ENCODE measurements around the gene RELB. TPM values are rescaled to one million over a fixed set of nuclear protein-coding genes. Genes with fewer than 3 reads are reported as not detected.

The RELB gene
- total RNA-seq, 1 experiment from 2014 or later, result 15.2 TPM

DNA sequence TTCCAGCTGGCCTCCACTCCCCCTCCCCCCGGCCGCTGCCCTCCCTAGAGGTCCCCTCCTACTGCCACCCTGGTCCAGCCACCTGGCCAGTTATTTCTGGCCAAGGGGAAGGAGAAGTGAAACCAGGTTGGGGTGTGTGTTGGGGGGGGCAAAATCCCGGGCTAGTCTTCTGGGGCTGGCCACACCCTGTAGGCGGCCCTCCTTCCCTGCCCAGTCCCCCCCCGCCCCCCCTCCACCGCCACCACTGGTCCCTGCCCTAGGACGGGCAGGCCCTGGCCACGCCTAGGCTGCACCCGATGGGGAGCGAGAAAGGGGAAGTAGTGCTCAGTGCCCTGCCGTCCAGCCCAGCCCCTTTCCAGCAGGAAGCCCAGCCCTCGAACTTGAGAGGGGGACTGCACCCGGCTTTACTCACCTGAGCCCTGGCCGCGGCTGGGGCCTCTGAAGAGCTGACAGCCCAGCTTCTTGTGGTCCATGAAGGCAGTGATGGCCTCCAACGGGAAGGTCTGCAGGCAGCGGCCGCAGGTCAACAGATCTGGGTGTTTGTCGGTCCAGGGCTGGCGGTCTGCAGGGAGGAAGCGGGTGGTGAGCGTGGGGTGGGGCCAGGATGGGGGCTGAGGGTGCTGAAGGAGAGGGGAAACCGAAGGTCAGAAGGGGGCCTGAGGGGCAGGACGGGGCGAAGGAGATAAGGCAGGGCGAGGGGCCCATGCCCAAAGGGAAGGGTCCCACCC lies 74.2 kb downstream of the RELB start:
- H3K4me3 ChIP-seq (ENCODE audit: low read length), result peak overlapping the region; percentile 89
- H3K36me3 ChIP-seq (ENCODE audit: low read depth, low read length), result no peaks in the 10 kb centered on the region
- BruUV-seq (replicated peaks), result no TSS peak
- H3K79me2 ChIP-seq (ENCODE audit: low read length), result peaks cover 35% of the 10 kb centered on the region
- TF ChIP-seq, protein P1, sequence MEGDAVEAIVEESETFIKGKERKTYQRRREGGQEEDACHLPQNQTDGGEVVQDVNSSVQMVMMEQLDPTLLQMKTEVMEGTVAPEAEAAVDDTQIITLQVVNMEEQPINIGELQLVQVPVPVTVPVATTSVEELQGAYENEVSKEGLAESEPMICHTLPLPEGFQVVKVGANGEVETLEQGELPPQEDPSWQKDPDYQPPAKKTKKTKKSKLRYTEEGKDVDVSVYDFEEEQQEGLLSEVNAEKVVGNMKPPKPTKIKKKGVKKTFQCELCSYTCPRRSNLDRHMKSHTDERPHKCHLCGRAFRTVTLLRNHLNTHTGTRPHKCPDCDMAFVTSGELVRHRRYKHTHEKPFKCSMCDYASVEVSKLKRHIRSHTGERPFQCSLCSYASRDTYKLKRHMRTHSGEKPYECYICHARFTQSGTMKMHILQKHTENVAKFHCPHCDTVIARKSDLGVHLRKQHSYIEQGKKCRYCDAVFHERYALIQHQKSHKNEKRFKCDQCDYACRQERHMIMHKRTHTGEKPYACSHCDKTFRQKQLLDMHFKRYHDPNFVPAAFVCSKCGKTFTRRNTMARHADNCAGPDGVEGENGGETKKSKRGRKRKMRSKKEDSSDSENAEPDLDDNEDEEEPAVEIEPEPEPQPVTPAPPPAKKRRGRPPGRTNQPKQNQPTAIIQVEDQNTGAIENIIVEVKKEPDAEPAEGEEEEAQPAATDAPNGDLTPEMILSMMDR (conservative IDR thresholded peaks at IDR 0.05; ENCODE audit: low read depth, low read length), result no peak
- TF ChIP-seq EZH2 (IDR thresholded peaks at IDR 0.05; ENCODE audit: low read length, unreplicated experiment), result no peak
- H4K20me1 ChIP-seq (ENCODE audit: low read length), result no peaks in the 10 kb centered on the region
- H2AFZ ChIP-seq (ENCODE audit: low read length), result peak overlapping the region; percentile 71; the same call in 1 of the 2 replicates
- intact Hi-C loops (cut with micrococcal nuclease), result no loop called here
- ATAC-seq, result peak; percentile 74
- no peaks in the 10 kb centered on the region for H3K27me3 ChIP-seq (ENCODE audit: low read length)
- H3F3A ChIP-seq (ENCODE audit: low read length, unreplicated experiment), result no peaks in the 10 kb centered on the region
- 0 out of 2 replicates have a peak overlapping the region, but pooled peaks have one; percentile 13 for H3K27ac ChIP-seq (ENCODE audit: low read length)
- H3K4me1 ChIP-seq (ENCODE audit: insufficient read depth, low read length), result peaks cover 11% of the 10 kb centered on the region
- peak; percentile 82 for DNase-seq
- no peaks in the 10 kb centered on the region for H3K9me3 ChIP-seq (ENCODE audit: low read length)
- peak overlapping the region; percentile 97 for H3K4me2 ChIP-seq (ENCODE audit: low read length)
- peak overlapping the region; percentile 55 for H3K9ac ChIP-seq (ENCODE audit: low read length)
- POLR2A ChIA-PET (ENCODE audit: unreplicated experiment), result interaction anchor here (1.0 kb wide), 1 partner anchor 16 kb away, joined by 5 read pairs; no protein-coding TSS in a partner anchor
- CTCF ChIA-PET, result interaction anchor here (0.6 to 0.7 kb wide), 3 partner anchors 61 to 1345 kb away, joined by 4 to 5 read pairs (median 4); no protein-coding TSS in a partner anchor
- no peaks in the 10 kb centered on the region for H3K9me2 ChIP-seq (replicated peaks; ENCODE audit: low read length)

DNA sequence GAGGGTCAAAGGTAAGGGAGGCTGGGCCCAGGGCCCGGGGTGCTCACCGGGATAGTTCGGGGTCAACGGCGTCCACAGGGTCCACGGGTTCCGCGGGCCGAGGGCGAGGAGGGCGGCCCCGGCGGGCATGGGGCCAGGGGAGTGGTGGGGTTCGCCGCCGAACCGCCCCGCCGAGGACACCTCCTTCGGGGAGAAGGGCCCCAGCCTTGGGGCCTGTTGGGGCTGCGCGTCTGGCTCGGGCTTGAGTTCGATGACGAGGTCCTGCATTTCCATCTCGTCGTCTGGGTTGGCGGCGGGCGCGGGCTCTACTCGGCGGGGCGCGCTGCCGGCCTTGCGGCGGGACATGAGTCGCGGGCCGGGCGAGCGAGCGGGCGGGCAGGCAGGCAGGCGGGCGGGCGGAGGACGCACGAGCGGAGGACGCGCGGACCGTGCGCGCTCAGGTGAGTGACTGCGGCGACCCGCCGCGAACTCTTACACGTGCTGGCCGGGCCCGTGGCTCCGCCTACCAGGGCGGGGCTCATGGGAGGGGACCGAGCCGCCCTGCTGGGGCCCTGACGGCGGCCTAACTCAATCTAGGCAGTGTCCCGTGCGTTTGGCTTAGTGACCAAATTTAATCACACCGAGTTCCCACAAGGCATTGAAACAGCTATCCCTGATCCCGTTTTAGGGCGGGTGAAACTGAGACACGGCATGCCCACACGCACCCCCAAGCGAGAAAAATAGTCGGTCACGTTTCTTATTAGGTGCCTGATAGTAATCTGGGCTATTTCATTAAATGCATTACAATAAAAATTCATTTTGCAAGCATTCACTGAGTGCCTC lies 75.0 kb downstream of the RELB start, which contains the start of gene ZNF296:
ZNF296 (minus strand) TSS at position 450 of the 822 bp plus-strand sequence; CDS start at position 345, 105 bp downstream.
- DNase-seq (peak; percentile 82), ATAC-seq (peak; percentile 72)
- TF ChIP-seq EZH2phosphoT487 (IDR thresholded peaks at IDR 0.05; ENCODE audit: borderline replicate concordance, low read length), result peak; percentile 99
- TF ChIP-seq, protein P1 (conservative IDR thresholded peaks at IDR 0.05; ENCODE audit: low read depth, low read length), result no peak
- no peak for TF ChIP-seq EZH2 (IDR thresholded peaks at IDR 0.05; ENCODE audit: low read length, unreplicated experiment)
- Histone ChIP-seq H3K4me3 (ENCODE audit: low read length) (peak within 1 kb of the TSS; percentile 89), H3K36me3 (ENCODE audit: low read depth, low read length) (no peaks in the 10 kb centered on the region), H3K4me2 (ENCODE audit: low read length) (peak within 1 kb of the TSS; percentile 97), H3K79me2 (ENCODE audit: low read length) (peaks cover 43% of the 10 kb centered on the region), H3K9me2 (replicated peaks; ENCODE audit: low read length) (no peaks in the 10 kb centered on the region), H4K20me1 (ENCODE audit: low read length) (no peaks in the 10 kb centered on the region), H3F3A (ENCODE audit: low read length, unreplicated experiment) (no peaks in the 10 kb centered on the region), H3K27me3 (ENCODE audit: low read length) (no peaks in the 10 kb centered on the region), H3K27ac (ENCODE audit: low read length) (peak within 1 kb of the TSS; percentile 13; the same call in 1 of the 2 replicates), H2AFZ (ENCODE audit: low read length) (peak within 1 kb of the TSS; percentile 74), H3K4me1 (ENCODE audit: insufficient read depth, low read length) (peaks cover 11% of the 10 kb centered on the region), H3K9me3 (ENCODE audit: low read length) (no peaks in the 10 kb centered on the region), H3K9ac (ENCODE audit: low read length) (peak within 1 kb of the TSS; percentile 55)
- intact Hi-C loops (cut with micrococcal nuclease), result no loop called here
- POLR2A ChIA-PET (ENCODE audit: unreplicated experiment), result interaction anchor here (1.0 kb wide), 1 partner anchor 15 kb away, joined by 5 read pairs; no protein-coding TSS in a partner anchor
- CTCF ChIA-PET, result no interaction called here
- no TSS peak for BruUV-seq (replicated peaks)
